Thoracic aorta (tissue), 2 donors: Measurements from ENCODE around the gene SPECC1. TPM values are rescaled to one million over a fixed set of nuclear protein-coding genes. Genes with fewer than 3 reads are reported as not detected.

Experiments
- ATAC-seq: fragments of 150-250 bp; one replicate; pipeline ENCODE4 v1.8.0; 2017; ENCODE audit warnings: low read depth; ENCODE audit not compliant: insufficient number of reproducible peaks, low FRiP score
- DNase-seq: peaks from one replicate; pipeline ENCODE4 v3.0.0-alpha.2; 2020; ENCODE audit warnings: low spot score
- H3K27ac ChIP-seq, 2 donors: fragments of 200-600 bp; sonication (generic); 1 replicate in 1 of 2; 2 replicates in 1 of 2; pipeline ENCODE4 v1.5.1; 2016; ENCODE audit warnings: mild to moderate bottlenecking in 2 of 2, moderate library complexity in 2 of 2
- H3K27me3 ChIP-seq: fragments of 200-600 bp; sonication (generic); replicated peaks from 2 replicates; pipeline ENCODE4 v1.6.0; 2016; ENCODE audit warnings: mild to moderate bottlenecking; ENCODE audit not compliant: insufficient read depth
- H3K36me3 ChIP-seq: fragments of 200-600 bp; sonication (generic); one replicate; pipeline ENCODE4 v1.5.1; 2016
- H3K4me1 ChIP-seq, 2 donors: fragments of 200-600 bp; sonication (generic); 1 replicate in 1 of 2; 2 replicates in 1 of 2; pipeline versions ENCODE4 v1.5.1 to v1.6.0; 2016; ENCODE audit warnings: low read depth in 2 of 2, mild to moderate bottlenecking in 1 of 2; ENCODE audit not compliant: control insufficient read depth in 1 of 2
- H3K4me3 ChIP-seq: fragments of 200-600 bp; sonication (generic); 2 replicates; pipeline ENCODE4 v1.5.1; 2016; ENCODE audit warnings: mild to moderate bottlenecking
- H3K9me3 ChIP-seq: fragments of 200-600 bp; sonication (generic); 2 replicates; pipeline ENCODE4 v1.5.1; 2016
- CTCF ChIP-seq: fragments of 200-600 bp; sonication (generic); IDR thresholded peaks from one replicate; pipeline ENCODE4 v1.5.1; 2019; ENCODE audit warnings: antibody characterized with exemption
- total RNA-seq, 2 donors: library from RNA; depleted of rRNA; stranded (reverse); fragments of >200 nt; gene quantifications; one replicate each; pipeline versions ENCODE4 v1.1.0 to v1.2.3, GENCODE V29; 2016

SPECC1 gene
- total RNA-seq, 2 donors from 2014 or later, result 89.8 to 91.9 TPM

- H3K36me3 ChIP-seq, result no peaks in the 10 kb centered on the region
- DNase-seq (no peak), ATAC-seq (no peak)
- peaks cover 9 to 11% of the 10 kb centered on the region in 2 donors for H3K4me1 ChIP-seq
- no peak overlapping the region for H3K27ac ChIP-seq
- no peaks in the 10 kb centered on the region for H3K27me3 ChIP-seq
- H3K4me3 ChIP-seq, result no peak overlapping the region
- H3K9me3 ChIP-seq, result no peaks in the 10 kb centered on the region
- no peak for TF ChIP-seq CTCF
These were observed 191.0 kb downstream of the SPECC1 start for GRCh38 chr17:20200016-20200795.

GRCh38 chr17:20200865-20201458 is 191.8 kb downstream of the SPECC1 start:
- Histone ChIP-seq H3K27ac (no peak overlapping the region), H3K4me1 (peaks cover 11 to 17% of the 10 kb centered on the region in 2 donors), H3K4me3 (no peak overlapping the region), H3K36me3 (no peaks in the 10 kb centered on the region), H3K27me3 (no peaks in the 10 kb centered on the region), H3K9me3 (no peaks in the 10 kb centered on the region)
- no peak for DNase-seq
- no peak for TF ChIP-seq CTCF
- no peak for ATAC-seq

GRCh38 chr17:20202141-20202621 is 193.0 kb downstream of the SPECC1 start:
- Histone ChIP-seq H3K36me3 (no peaks in the 10 kb centered on the region), H3K27ac (no peak overlapping the region), H3K27me3 (no peaks in the 10 kb centered on the region), H3K9me3 (no peaks in the 10 kb centered on the region), H3K4me3 (no peak overlapping the region), H3K4me1 (peaks cover 17 to 25% of the 10 kb centered on the region in 2 donors)
- no peak for DNase-seq
- TF ChIP-seq CTCF, result no peak
- no peak for ATAC-seq

- peaks cover 16 to 25% of the 10 kb centered on the region in 2 donors for H3K4me1 ChIP-seq
- no peaks in the 10 kb centered on the region for H3K9me3 ChIP-seq
- H3K27ac ChIP-seq, result no peak overlapping the region
- H3K27me3 ChIP-seq, result no peaks in the 10 kb centered on the region
- no peak overlapping the region for H3K4me3 ChIP-seq
- DNase-seq, result no peak
- no peaks in the 10 kb centered on the region for H3K36me3 ChIP-seq
- TF ChIP-seq CTCF, result no peak
- no peak for ATAC-seq
These were observed 193.9 kb downstream of the SPECC1 start for GRCh38 chr17:20203018-20203417.

GRCh38 chr17:20203761-20204263 is 194.7 kb downstream of the SPECC1 start:
- H3K4me3 ChIP-seq, result no peak overlapping the region
- no peak for DNase-seq

More at GRCh38 chr17:20203761-20204263, 194.7 kb downstream of the SPECC1 start:
- TF ChIP-seq CTCF, result no peak
- no peaks in the 10 kb centered on the region for H3K9me3 ChIP-seq
- H3K27ac ChIP-seq, result no peak overlapping the region
- H3K27me3 ChIP-seq, result no peaks in the 10 kb centered on the region
- no peaks in the 10 kb centered on the region for H3K36me3 ChIP-seq
- ATAC-seq, result no peak
- peaks cover 23 to 31% of the 10 kb centered on the region in 2 donors for H3K4me1 ChIP-seq
